Prostate gland (tissue), 2 donors: ENCODE data around the gene DNASE1L2.

ENCODE experiments used
- POLR2A ChIP-seq: fragments of 450-650 bp; IDR thresholded peaks from one replicate; pipeline ENCODE4 v1.6.1; 2016; ENCODE audit warnings: antibody characterized with exemption, mild to moderate bottlenecking
- POLR2AphosphoS5 ChIP-seq: sonication (generic); formaldehyde crosslinking; IDR thresholded peaks from one replicate; pipeline ENCODE4 v1.6.1; 2017; ENCODE audit warnings: antibody characterized with exemption
- TF ChIP-seq, protein P1 (sequence below), 4 experiments: fragments of 200-600 bp in 2 of 4; fragments of 450-650 bp in 2 of 4; sonication (generic) in 2 of 4; IDR thresholded peaks; 1 replicate in 3 of 4; 2 replicates in 1 of 4; pipeline ENCODE4 v1.5.1; 2016 to 2019; ENCODE audit warnings: antibody characterized with exemption in 4 of 4, mild to moderate bottlenecking in 2 of 4, moderate library complexity in 2 of 4

DNA sequence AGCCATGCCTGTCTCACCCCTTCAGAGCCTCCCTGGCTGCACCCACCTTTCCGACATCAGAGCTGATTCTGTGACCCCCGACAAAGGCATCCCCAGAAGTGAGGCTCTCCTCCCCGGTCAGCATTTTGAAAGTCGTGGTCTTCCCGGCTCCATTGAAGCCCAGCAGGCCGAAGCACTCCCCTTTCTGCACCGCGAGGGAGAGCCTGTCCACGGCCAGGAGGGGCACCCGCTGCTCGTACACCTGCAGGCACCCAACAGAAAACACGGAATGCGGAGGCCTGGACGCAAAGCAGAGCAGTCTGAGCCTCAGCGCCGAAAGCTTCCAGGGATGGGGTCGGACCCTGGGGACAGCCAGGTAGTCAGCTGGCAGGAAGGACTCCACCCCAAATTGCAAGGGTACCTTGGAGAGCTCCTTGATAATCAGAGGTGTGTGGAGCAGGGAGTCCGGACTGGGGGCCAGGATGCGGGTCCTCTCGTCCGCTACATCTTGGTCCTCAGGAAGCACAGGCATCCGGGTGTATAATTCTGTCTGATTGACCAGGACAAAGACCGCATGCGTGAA is 44.8 kb downstream of the DNASE1L2 start:
- TF ChIP-seq POLR2AphosphoS5 (no peak), POLR2A (no peak)
- TF ChIP-seq, protein P1, sequence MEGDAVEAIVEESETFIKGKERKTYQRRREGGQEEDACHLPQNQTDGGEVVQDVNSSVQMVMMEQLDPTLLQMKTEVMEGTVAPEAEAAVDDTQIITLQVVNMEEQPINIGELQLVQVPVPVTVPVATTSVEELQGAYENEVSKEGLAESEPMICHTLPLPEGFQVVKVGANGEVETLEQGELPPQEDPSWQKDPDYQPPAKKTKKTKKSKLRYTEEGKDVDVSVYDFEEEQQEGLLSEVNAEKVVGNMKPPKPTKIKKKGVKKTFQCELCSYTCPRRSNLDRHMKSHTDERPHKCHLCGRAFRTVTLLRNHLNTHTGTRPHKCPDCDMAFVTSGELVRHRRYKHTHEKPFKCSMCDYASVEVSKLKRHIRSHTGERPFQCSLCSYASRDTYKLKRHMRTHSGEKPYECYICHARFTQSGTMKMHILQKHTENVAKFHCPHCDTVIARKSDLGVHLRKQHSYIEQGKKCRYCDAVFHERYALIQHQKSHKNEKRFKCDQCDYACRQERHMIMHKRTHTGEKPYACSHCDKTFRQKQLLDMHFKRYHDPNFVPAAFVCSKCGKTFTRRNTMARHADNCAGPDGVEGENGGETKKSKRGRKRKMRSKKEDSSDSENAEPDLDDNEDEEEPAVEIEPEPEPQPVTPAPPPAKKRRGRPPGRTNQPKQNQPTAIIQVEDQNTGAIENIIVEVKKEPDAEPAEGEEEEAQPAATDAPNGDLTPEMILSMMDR (IDR thresholded peaks at IDR 0.05): no peak
